ENCODE measurements around the gene KLHL28. TPM values are rescaled to one million over a fixed set of nuclear protein-coding genes. Genes with fewer than 3 reads are reported as not detected.

KLHL28 gene
- total and polyA plus RNA-seq, 3 experiments from 2014 or later: 12.3 to 45.3 (median 13.4) TPM

- Histone ChIP-seq H3K4me1 (ENCODE audit: insufficient read depth, low read length) (no peaks in the 10 kb centered on the region), H3K9me3 (ENCODE audit: low read length) (no peaks in the 10 kb centered on the region), H3K36me3 (ENCODE audit: insufficient read depth, low read length) (no peaks in the 10 kb centered on the region), H3K4me3 (ENCODE audit: low read length) (no peak overlapping the region), H3K27me3 (ENCODE audit: insufficient read depth, low read length, poor library complexity, severe bottlenecking) (no peaks in the 10 kb centered on the region), H3K27ac (ENCODE audit: low read depth, low read length) (no peak overlapping the region)
- Mint-ChIP-seq H3K4me1 (peaks cover 15 to 34% (median 19%) of the 10 kb centered on the region in 3 donors), H3K36me3 (peaks cover 1 to 8% (median 4%) of the 10 kb centered on the region in 3 donors), H3K27ac (peak overlapping the region in 2 of 8 donors; percentile 4 to 15), H3K4me3 (no peak overlapping the region), H3K27me3 (no peaks in the 10 kb centered on the region), H3K9me3 (no peaks in the 10 kb centered on the region)
- no peak for DNase-seq
- ChIA-PET POLR2A (no interaction called here), CTCF (no interaction called here)
Measured at GRCh38 chr14:44982594-44982993, 20.8 kb upstream of the KLHL28 start.

GRCh38 chr14:44981198-44981597 is 19.5 kb upstream of the KLHL28 start:
- ChIA-PET CTCF (no interaction called here), POLR2A (interaction anchor here (0.7 kb wide), 1 partner anchor 19 kb away, joined by 5 read pairs; no protein-coding TSS in a partner anchor)
- Mint-ChIP-seq H3K4me3 (no peak overlapping the region), H3K9me3 (no peaks in the 10 kb centered on the region), H3K36me3 (peaks cover 1 to 6% (median 4%) of the 10 kb centered on the region in 3 donors), H3K27me3 (no peaks in the 10 kb centered on the region), H3K27ac (peak overlapping the region in 2 of 8 donors; percentile 36 to 60), H3K4me1 (peaks cover 16 to 34% (median 21%) of the 10 kb centered on the region in 3 donors)
- no peak for DNase-seq
- Histone ChIP-seq H3K9me3 (ENCODE audit: low read length) (no peaks in the 10 kb centered on the region), H3K4me3 (ENCODE audit: low read length) (no peak overlapping the region), H3K4me1 (ENCODE audit: insufficient read depth, low read length) (no peaks in the 10 kb centered on the region), H3K27ac (ENCODE audit: low read depth, low read length) (no peak overlapping the region), H3K27me3 (ENCODE audit: insufficient read depth, low read length, poor library complexity, severe bottlenecking) (no peaks in the 10 kb centered on the region), H3K36me3 (ENCODE audit: insufficient read depth, low read length) (no peaks in the 10 kb centered on the region)

GRCh38 chr14:44979740-44980356 is 18.1 kb upstream of the KLHL28 start:
- Mint-ChIP-seq H3K27ac (peak overlapping the region in 2 of 8 donors; percentile 66 to 67), H3K9me3 (no peaks in the 10 kb centered on the region), H3K27me3 (no peaks in the 10 kb centered on the region), H3K4me3 (no peak overlapping the region), H3K4me1 (peaks cover 18 to 37% (median 30%) of the 10 kb centered on the region in 3 donors), H3K36me3 (peaks cover 1 to 10% (median 4%) of the 10 kb centered on the region in 3 donors)
- DNase-seq: no peak
- ChIA-PET POLR2A (no interaction called here), CTCF (no interaction called here)
- no peaks in the 10 kb centered on the region for H3K36me3 ChIP-seq (ENCODE audit: insufficient read depth, low read length)
- no peak overlapping the region for H3K27ac ChIP-seq (ENCODE audit: low read depth, low read length)
- H3K4me1 ChIP-seq (ENCODE audit: insufficient read depth, low read length): no peaks in the 10 kb centered on the region
- H3K9me3 ChIP-seq (ENCODE audit: low read length): no peaks in the 10 kb centered on the region
- no peaks in the 10 kb centered on the region for H3K27me3 ChIP-seq (ENCODE audit: insufficient read depth, low read length, poor library complexity, severe bottlenecking)
- no peak overlapping the region for H3K4me3 ChIP-seq (ENCODE audit: low read length)

- Histone ChIP-seq H3K36me3 (ENCODE audit: insufficient read depth, low read length) (no peaks in the 10 kb centered on the region), H3K27me3 (ENCODE audit: insufficient read depth, low read length, poor library complexity, severe bottlenecking) (no peaks in the 10 kb centered on the region), H3K4me1 (ENCODE audit: insufficient read depth, low read length) (no peaks in the 10 kb centered on the region), H3K4me3 (ENCODE audit: low read length) (no peak overlapping the region), H3K9me3 (ENCODE audit: low read length) (no peaks in the 10 kb centered on the region), H3K27ac (ENCODE audit: low read depth, low read length) (no peak overlapping the region)
- Mint-ChIP-seq H3K4me1 (peaks cover 21 to 43% (median 35%) of the 10 kb centered on the region in 3 donors), H3K36me3 (peaks cover 1 to 16% (median 4%) of the 10 kb centered on the region in 3 donors), H3K9me3 (peaks cover 0 to under 1% (median 0%) of the 10 kb centered on the region in 5 donors), H3K27ac (no peak overlapping the region), H3K27me3 (no peaks in the 10 kb centered on the region), H3K4me3 (no peak overlapping the region)
- DNase-seq: no peak
- ChIA-PET CTCF (no interaction called here), POLR2A (no interaction called here)
Measured at GRCh38 chr14:44979273-44979672, 17.5 kb upstream of the KLHL28 start.

- no peaks in the 10 kb centered on the region for H3K9me3 ChIP-seq (ENCODE audit: low read length)
- H3K4me1 Mint-ChIP-seq: peaks cover 72 to 90% (median 82%) of the 10 kb centered on the region in 3 donors
- ChIA-PET POLR2A (no interaction called here), CTCF (no interaction called here)
- H3K4me3 Mint-ChIP-seq: peak overlapping the region in 1 of 7 donors; percentile 0
- DNase-seq: no peak
- no peaks in the 10 kb centered on the region for H3K36me3 ChIP-seq (ENCODE audit: insufficient read depth, low read length)
- no peak overlapping the region for H3K27ac Mint-ChIP-seq
- H3K27me3 Mint-ChIP-seq: no peaks in the 10 kb centered on the region
- peaks cover 15 to 50% (median 30%) of the 10 kb centered on the region in 5 donors for H3K9me3 Mint-ChIP-seq
- no peaks in the 10 kb centered on the region for H3K27me3 ChIP-seq (ENCODE audit: insufficient read depth, low read length, poor library complexity, severe bottlenecking)
- no peak overlapping the region for H3K4me3 ChIP-seq (ENCODE audit: low read length)
- H3K4me1 ChIP-seq (ENCODE audit: insufficient read depth, low read length): peaks cover 11% of the 10 kb centered on the region
- H3K27ac ChIP-seq (ENCODE audit: low read depth, low read length): no peak overlapping the region
- H3K36me3 Mint-ChIP-seq: peaks cover 23 to 73% (median 31%) of the 10 kb centered on the region in 3 donors
Measured at GRCh38 chr14:44971459-44971858, 9.7 kb upstream of the KLHL28 start.

GRCh38 chr14:44970907-44971306 is 9.2 kb upstream of the KLHL28 start:
- H3K27ac Mint-ChIP-seq: no peak overlapping the region
- no peak overlapping the region for H3K4me3 ChIP-seq (ENCODE audit: low read length)
- H3K27ac ChIP-seq (ENCODE audit: low read depth, low read length): no peak overlapping the region
- peaks cover 11% of the 10 kb centered on the region for H3K4me1 ChIP-seq (ENCODE audit: insufficient read depth, low read length)
- ChIA-PET CTCF (no interaction called here), POLR2A (no interaction called here)
- no peaks in the 10 kb centered on the region for H3K9me3 ChIP-seq (ENCODE audit: low read length)
- no peaks in the 10 kb centered on the region for H3K27me3 ChIP-seq (ENCODE audit: insufficient read depth, low read length, poor library complexity, severe bottlenecking)
- H3K36me3 Mint-ChIP-seq: peaks cover 23 to 68% (median 31%) of the 10 kb centered on the region in 3 donors
- peaks cover 69 to 86% (median 80%) of the 10 kb centered on the region in 3 donors for H3K4me1 Mint-ChIP-seq
- peak overlapping the region in 3 of 7 donors; percentile 0 to 19 (median 9) for H3K4me3 Mint-ChIP-seq
- DNase-seq: no peak
- no peaks in the 10 kb centered on the region for H3K36me3 ChIP-seq (ENCODE audit: insufficient read depth, low read length)
- H3K27me3 Mint-ChIP-seq: no peaks in the 10 kb centered on the region
- peaks cover 15 to 50% (median 30%) of the 10 kb centered on the region in 5 donors for H3K9me3 Mint-ChIP-seq

- no peak overlapping the region for H3K4me3 ChIP-seq (ENCODE audit: low read length)
- no peaks in the 10 kb centered on the region for H3K36me3 ChIP-seq (ENCODE audit: insufficient read depth, low read length)
- H3K9me3 Mint-ChIP-seq: peaks cover 16 to 64% (median 45%) of the 10 kb centered on the region in 5 donors
- peak overlapping the region in 5 of 7 donors; percentile 14 to 39 (median 33) for H3K4me3 Mint-ChIP-seq
- ChIA-PET CTCF (no interaction called here), POLR2A (no interaction called here)
- no peak overlapping the region for H3K27ac ChIP-seq (ENCODE audit: low read depth, low read length)
- peaks cover 23% of the 10 kb centered on the region for H3K4me1 ChIP-seq (ENCODE audit: insufficient read depth, low read length)
- DNase-seq: no peak
- no peaks in the 10 kb centered on the region for H3K27me3 Mint-ChIP-seq
- peaks cover 4% of the 10 kb centered on the region for H3K9me3 ChIP-seq (ENCODE audit: low read length)
- H3K27me3 ChIP-seq (ENCODE audit: insufficient read depth, low read length, poor library complexity, severe bottlenecking): no peaks in the 10 kb centered on the region
- H3K27ac Mint-ChIP-seq: no peak overlapping the region
- peaks cover 24 to 72% (median 34%) of the 10 kb centered on the region in 3 donors for H3K36me3 Mint-ChIP-seq
- H3K4me1 Mint-ChIP-seq: peaks cover 69 to 87% (median 78%) of the 10 kb centered on the region in 3 donors
Measured at GRCh38 chr14:44968714-44969113, 7.0 kb upstream of the KLHL28 start.

GRCh38 chr14:44966601-44967336 is 5.0 kb upstream of the KLHL28 start:
- POLR2A ChIA-PET: no interaction called here
- peaks cover 16 to 63% (median 47%) of the 10 kb centered on the region in 5 donors for H3K9me3 Mint-ChIP-seq
- Histone ChIP-seq H3K4me1 (ENCODE audit: insufficient read depth, low read length) (peaks cover 34% of the 10 kb centered on the region), H3K9me3 (ENCODE audit: low read length) (peaks cover 4% of the 10 kb centered on the region), H3K27me3 (ENCODE audit: insufficient read depth, low read length, poor library complexity, severe bottlenecking) (no peaks in the 10 kb centered on the region), H3K4me3 (ENCODE audit: low read length) (no peak overlapping the region), H3K27ac (ENCODE audit: low read depth, low read length) (no peak overlapping the region), H3K36me3 (ENCODE audit: insufficient read depth, low read length) (no peaks in the 10 kb centered on the region)
- CTCF ChIA-PET: no interaction called here
- DNase-seq: no peak
- H3K4me3 Mint-ChIP-seq: peak overlapping the region; percentile 36 to 64 (median 54)
- H3K27ac Mint-ChIP-seq: peak overlapping the region in 1 of 8 donors; percentile 25
- H3K27me3 Mint-ChIP-seq: no peaks in the 10 kb centered on the region
- peaks cover 52 to 81% (median 72%) of the 10 kb centered on the region in 3 donors for H3K4me1 Mint-ChIP-seq
- H3K36me3 Mint-ChIP-seq: peaks cover 19 to 63% (median 34%) of the 10 kb centered on the region in 3 donors
